ENCODE measurements around the gene UBASH3A. TPM values are rescaled to one million over a fixed set of nuclear protein-coding genes. Genes with fewer than 3 reads are reported as not detected.

UBASH3A gene
- total RNA-seq, 2 donors from 2014 or later, result 0.93 to 1.5 TPM

- Histone ChIP-seq H3K9ac (ENCODE audit: low read depth in 2 of 2, low read length in 2 of 2) (no peak overlapping the region), H3K27ac (no peak overlapping the region), H3K4me3 (no peak overlapping the region), H3K4me1 (no peaks in the 10 kb centered on the region), H3K9me3 (no peaks in the 10 kb centered on the region), H3K36me3 (no peaks in the 10 kb centered on the region), H3K27me3 (no peaks in the 10 kb centered on the region)
- no peak for DNase-seq
- TF ChIP-seq, protein P1, sequence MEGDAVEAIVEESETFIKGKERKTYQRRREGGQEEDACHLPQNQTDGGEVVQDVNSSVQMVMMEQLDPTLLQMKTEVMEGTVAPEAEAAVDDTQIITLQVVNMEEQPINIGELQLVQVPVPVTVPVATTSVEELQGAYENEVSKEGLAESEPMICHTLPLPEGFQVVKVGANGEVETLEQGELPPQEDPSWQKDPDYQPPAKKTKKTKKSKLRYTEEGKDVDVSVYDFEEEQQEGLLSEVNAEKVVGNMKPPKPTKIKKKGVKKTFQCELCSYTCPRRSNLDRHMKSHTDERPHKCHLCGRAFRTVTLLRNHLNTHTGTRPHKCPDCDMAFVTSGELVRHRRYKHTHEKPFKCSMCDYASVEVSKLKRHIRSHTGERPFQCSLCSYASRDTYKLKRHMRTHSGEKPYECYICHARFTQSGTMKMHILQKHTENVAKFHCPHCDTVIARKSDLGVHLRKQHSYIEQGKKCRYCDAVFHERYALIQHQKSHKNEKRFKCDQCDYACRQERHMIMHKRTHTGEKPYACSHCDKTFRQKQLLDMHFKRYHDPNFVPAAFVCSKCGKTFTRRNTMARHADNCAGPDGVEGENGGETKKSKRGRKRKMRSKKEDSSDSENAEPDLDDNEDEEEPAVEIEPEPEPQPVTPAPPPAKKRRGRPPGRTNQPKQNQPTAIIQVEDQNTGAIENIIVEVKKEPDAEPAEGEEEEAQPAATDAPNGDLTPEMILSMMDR (IDR thresholded peaks at IDR 0.05), result no peak
- intact Hi-C loops (cut with DNase I), result no loop called here
These were observed 6.6 kb upstream of the UBASH3A start for GRCh38 chr21:42396799-42397745.

GRCh38 chr21:42397746-42398394 is 5.8 kb upstream of the UBASH3A start:
- no peaks in the 10 kb centered on the region for H3K4me1 ChIP-seq
- H3K27me3 ChIP-seq, result no peaks in the 10 kb centered on the region
- no peak overlapping the region for H3K4me3 ChIP-seq
- no peaks in the 10 kb centered on the region for H3K36me3 ChIP-seq
- intact Hi-C loops (cut with DNase I), result no loop called here
- DNase-seq, result no peak
- no peak overlapping the region for H3K27ac ChIP-seq
- no peak overlapping the region for H3K9ac ChIP-seq (ENCODE audit: low read depth in 2 of 2, low read length in 2 of 2)
- H3K9me3 ChIP-seq, result no peaks in the 10 kb centered on the region
- TF ChIP-seq, protein P1 (IDR thresholded peaks at IDR 0.05), result no peak

- Histone ChIP-seq H3K9me3 (no peaks in the 10 kb centered on the region), H3K4me3 (no peak overlapping the region), H3K36me3 (no peaks in the 10 kb centered on the region), H3K27ac (no peak overlapping the region), H3K4me1 (no peaks in the 10 kb centered on the region), H3K27me3 (no peaks in the 10 kb centered on the region), H3K9ac (ENCODE audit: low read depth in 2 of 2, low read length in 2 of 2) (no peak overlapping the region)
- DNase-seq, result no peak
- intact Hi-C loops (cut with DNase I), result no loop called here
- TF ChIP-seq, protein P1 (IDR thresholded peaks at IDR 0.05), result no peak
These were observed 5.2 kb upstream of the UBASH3A start for GRCh38 chr21:42398436-42399028.

- Histone ChIP-seq H3K36me3 (no peaks in the 10 kb centered on the region), H3K9me3 (no peaks in the 10 kb centered on the region), H3K27ac (no peak overlapping the region), H3K4me3 (no peak overlapping the region), H3K4me1 (no peaks in the 10 kb centered on the region), H3K9ac (ENCODE audit: low read depth in 2 of 2, low read length in 2 of 2) (no peak overlapping the region), H3K27me3 (no peaks in the 10 kb centered on the region)
- no peak for DNase-seq
- intact Hi-C loops (cut with DNase I), result no loop called here
- TF ChIP-seq, protein P1 (IDR thresholded peaks at IDR 0.05), result no peak
These were observed 3.2 kb upstream of the UBASH3A start for GRCh38 chr21:42400525-42400924.

DNA sequence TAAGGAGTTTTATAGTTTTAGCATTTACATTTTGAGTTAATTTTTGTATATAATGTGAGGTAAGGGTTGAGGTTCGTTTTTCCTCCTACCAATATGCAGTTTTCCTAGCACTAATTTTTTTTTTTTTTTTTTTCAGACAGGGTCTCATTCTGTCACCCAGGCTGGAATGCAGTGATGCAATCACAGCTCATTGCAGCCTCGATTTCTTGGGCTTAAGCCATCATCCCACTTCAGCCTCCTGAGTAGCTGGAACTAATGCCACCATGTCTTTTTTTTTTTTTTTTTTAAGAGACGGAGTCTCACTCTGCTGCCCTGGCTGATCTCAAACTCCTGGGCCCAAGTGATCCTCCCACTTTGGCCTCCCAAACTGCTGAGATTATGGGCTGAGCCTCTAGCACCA is 2.5 kb upstream of the UBASH3A start:
- Histone ChIP-seq H3K4me3 (no peak overlapping the region), H3K27ac (no peak overlapping the region), H3K9ac (ENCODE audit: low read depth in 2 of 2, low read length in 2 of 2) (no peak overlapping the region), H3K27me3 (no peaks in the 10 kb centered on the region), H3K36me3 (no peaks in the 10 kb centered on the region), H3K9me3 (no peaks in the 10 kb centered on the region), H3K4me1 (no peaks in the 10 kb centered on the region)
- TF ChIP-seq, protein P1 (IDR thresholded peaks at IDR 0.05), result no peak
- intact Hi-C loops (cut with DNase I), result no loop called here
- no peak for DNase-seq
